WTC11 (cell line): ENCODE results near the gene ABLIM3. TPM values are rescaled to one million over a fixed set of nuclear protein-coding genes. Genes with fewer than 3 reads are reported as not detected.

ENCODE experiments used
- ATAC-seq: fragments of 200-7000 bp; cut with Tn5 transposase; 2 replicates; pipeline ENCODE4 v1.10.0; 2021; ENCODE audit warnings: mild to moderate bottlenecking, moderate library complexity
- CTCF ChIA-PET: fragments of 300-600 bp; sonication (Branson Sonifier 250); formaldehyde crosslinking; loops from one replicate; lab custom pipeline; 2021; ENCODE audit warnings: antibody characterized with exemption; lab: Charles Lee
- POLR2A ChIA-PET: fragments of 350-600 bp; sonication (Branson Sonifier 250); formaldehyde crosslinking; loops from one replicate; lab custom pipeline; 2021; ENCODE audit warnings: antibody characterized with exemption; lab: Charles Lee
- DNase-seq: peaks from one replicate; pipeline ENCODE4 v3.0.0; 2021; ENCODE audit warnings: low spot score
- H3K27ac Mint-ChIP-seq: 2 replicates; pipeline ENCODE4 v1.8.0; 2021; ENCODE audit warnings: mixed read lengths
- H3K27me3 Mint-ChIP-seq: 2 replicates; pipeline ENCODE4 v1.8.0; 2021; ENCODE audit warnings: low read depth, mild to moderate bottlenecking, moderate library complexity, mixed read lengths
- H3K36me3 Mint-ChIP-seq: 2 replicates; pipeline ENCODE4 v1.8.0; 2021; ENCODE audit warnings: mixed read lengths
- H3K4me1 Mint-ChIP-seq: 2 replicates; pipeline ENCODE4 v1.8.0; 2022; ENCODE audit warnings: mixed read lengths
- H3K4me3 Mint-ChIP-seq: 2 replicates; pipeline ENCODE4 v1.8.0; 2021; ENCODE audit warnings: mild to moderate bottlenecking, moderate library complexity, mixed read lengths
- H3K9me3 Mint-ChIP-seq: 2 replicates; pipeline ENCODE4 v1.8.0; 2021; ENCODE audit warnings: mixed read lengths
- FOXJ3 ChIP-seq: sonication (generic); formaldehyde crosslinking; IDR thresholded peaks from 2 replicates; pipeline ENCODE4 v1.9.0; 2021; ENCODE audit warnings: missing genetic modification reagents, mild to moderate bottlenecking, borderline replicate concordance
- GRHL2 ChIP-seq: fragments of 250-450 bp; sonication (Bioruptor Pico); IDR thresholded peaks from 2 replicates; pipeline ENCODE4 v1.8.0; 2022; ENCODE audit warnings: mild to moderate bottlenecking, moderate library complexity; ENCODE audit not compliant: insufficient replicate concordance, severe bottlenecking
- RORB ChIP-seq: fragments of 250-450 bp; sonication (Bioruptor Pico); IDR thresholded peaks from 2 replicates; pipeline ENCODE4 v1.9.0; 2021; ENCODE audit warnings: mild to moderate bottlenecking
- SMAD4 ChIP-seq: sonication (generic); formaldehyde crosslinking; IDR thresholded peaks from 2 replicates; pipeline ENCODE4 v1.8.0; 2022; ENCODE audit warnings: mild to moderate bottlenecking, missing genetic modification reagents
- SOX15 ChIP-seq: fragments of 250-450 bp; sonication (Bioruptor Pico); IDR thresholded peaks from 2 replicates; pipeline ENCODE4 v1.9.0; 2021; ENCODE audit warnings: mild to moderate bottlenecking
- ZNF263 ChIP-seq: sonication (generic); formaldehyde crosslinking; IDR thresholded peaks from 2 replicates; pipeline ENCODE4 v1.8.1; 2022; ENCODE audit warnings: low read depth, mild to moderate bottlenecking, moderate library complexity, missing genetic modification reagents
- ZNF396 ChIP-seq: fragments of 250-450 bp; sonication (Bioruptor Pico); IDR thresholded peaks from 2 replicates; pipeline ENCODE4 v1.8.0; 2021; ENCODE audit warnings: mild to moderate bottlenecking, moderate library complexity, borderline replicate concordance
- total RNA-seq: library from RNA; stranded (reverse); gene quantifications from 3 replicates; pipeline ENCODE4 v1.2.3, GENCODE V29; 2021
- TF ChIP-seq, protein P1 (sequence below): sonication (generic); formaldehyde crosslinking; IDR thresholded peaks from 2 replicates; pipeline ENCODE4 v1.8.1; 2023; ENCODE audit warnings: mild to moderate bottlenecking, missing genetic modification reagents, borderline replicate concordance
- TF ChIP-seq, protein P2 (sequence below): sonication (generic); formaldehyde crosslinking; conservative IDR thresholded peaks from 2 replicates; pipeline ENCODE4 v1.8.1; 2022; ENCODE audit warnings: mild to moderate bottlenecking, missing genetic modification reagents
- TF ChIP-seq, protein P3 (sequence below): sonication (generic); formaldehyde crosslinking; IDR thresholded peaks from 2 replicates; pipeline ENCODE4 v1.8.0; 2022; ENCODE audit warnings: mild to moderate bottlenecking, missing genetic modification reagents

Gene ABLIM3
- total RNA-seq, 1 experiment from 2014 or later: 0.33 TPM

GRCh38 chr5:149133795-149134777, 7.2 kb upstream of the ABLIM3 start (continued):
- TF ChIP-seq ZNF263 (CRISPR knock-in tag) (no peak), GRHL2 (no peak)

DNA sequence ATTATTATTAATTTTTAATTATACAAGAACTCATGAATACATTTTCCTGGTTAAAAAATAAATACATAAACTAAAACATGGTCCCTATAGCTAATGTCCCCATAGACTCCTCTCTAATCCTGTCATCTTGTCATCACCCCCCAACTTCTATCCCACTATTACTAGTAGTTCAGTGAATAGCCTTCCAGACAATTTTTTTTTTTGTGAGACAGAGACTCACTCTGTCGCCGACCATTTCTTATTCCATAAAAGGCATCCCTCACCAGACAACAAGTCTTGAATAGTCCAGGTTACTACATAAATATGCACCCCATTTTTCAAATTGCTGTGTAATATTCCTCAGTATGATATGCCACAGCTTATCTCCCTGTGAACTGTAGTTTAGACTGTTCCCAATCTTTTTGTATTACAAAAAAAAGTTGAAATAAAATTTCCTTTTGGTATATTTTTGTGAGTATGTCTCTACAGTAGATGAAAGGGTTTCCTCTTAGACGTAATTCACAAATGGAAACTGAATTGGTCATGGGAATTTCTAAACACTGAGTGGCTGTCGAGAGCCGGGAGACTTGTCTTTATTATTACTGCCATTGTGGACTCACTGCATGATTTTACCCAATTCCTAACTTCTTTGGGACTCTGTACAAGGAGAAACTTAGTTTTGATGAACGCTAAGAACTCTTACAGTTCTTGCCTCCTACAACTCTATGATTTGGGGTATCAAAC, 6.4 kb upstream of the ABLIM3 start:
- H3K27ac Mint-ChIP-seq: no peak overlapping the region
- H3K4me3 Mint-ChIP-seq: no peak overlapping the region
- TF ChIP-seq, protein P1, sequence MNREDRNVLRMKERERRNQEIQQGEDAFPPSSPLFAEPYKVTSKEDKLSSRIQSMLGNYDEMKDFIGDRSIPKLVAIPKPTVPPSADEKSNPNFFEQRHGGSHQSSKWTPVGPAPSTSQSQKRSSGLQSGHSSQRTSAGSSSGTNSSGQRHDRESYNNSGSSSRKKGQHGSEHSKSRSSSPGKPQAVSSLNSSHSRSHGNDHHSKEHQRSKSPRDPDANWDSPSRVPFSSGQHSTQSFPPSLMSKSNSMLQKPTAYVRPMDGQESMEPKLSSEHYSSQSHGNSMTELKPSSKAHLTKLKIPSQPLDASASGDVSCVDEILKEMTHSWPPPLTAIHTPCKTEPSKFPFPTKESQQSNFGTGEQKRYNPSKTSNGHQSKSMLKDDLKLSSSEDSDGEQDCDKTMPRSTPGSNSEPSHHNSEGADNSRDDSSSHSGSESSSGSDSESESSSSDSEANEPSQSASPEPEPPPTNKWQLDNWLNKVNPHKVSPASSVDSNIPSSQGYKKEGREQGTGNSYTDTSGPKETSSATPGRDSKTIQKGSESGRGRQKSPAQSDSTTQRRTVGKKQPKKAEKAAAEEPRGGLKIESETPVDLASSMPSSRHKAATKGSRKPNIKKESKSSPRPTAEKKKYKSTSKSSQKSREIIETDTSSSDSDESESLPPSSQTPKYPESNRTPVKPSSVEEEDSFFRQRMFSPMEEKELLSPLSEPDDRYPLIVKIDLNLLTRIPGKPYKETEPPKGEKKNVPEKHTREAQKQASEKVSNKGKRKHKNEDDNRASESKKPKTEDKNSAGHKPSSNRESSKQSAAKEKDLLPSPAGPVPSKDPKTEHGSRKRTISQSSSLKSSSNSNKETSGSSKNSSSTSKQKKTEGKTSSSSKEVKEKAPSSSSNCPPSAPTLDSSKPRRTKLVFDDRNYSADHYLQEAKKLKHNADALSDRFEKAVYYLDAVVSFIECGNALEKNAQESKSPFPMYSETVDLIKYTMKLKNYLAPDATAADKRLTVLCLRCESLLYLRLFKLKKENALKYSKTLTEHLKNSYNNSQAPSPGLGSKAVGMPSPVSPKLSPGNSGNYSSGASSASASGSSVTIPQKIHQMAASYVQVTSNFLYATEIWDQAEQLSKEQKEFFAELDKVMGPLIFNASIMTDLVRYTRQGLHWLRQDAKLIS (CRISPR knock-in tag): no peak
- TF ChIP-seq, protein P2, sequence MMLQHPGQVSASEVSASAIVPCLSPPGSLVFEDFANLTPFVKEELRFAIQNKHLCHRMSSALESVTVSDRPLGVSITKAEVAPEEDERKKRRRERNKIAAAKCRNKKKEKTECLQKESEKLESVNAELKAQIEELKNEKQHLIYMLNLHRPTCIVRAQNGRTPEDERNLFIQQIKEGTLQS: no peak
- TF ChIP-seq FOXJ3 (CRISPR knock-in tag): no peak
- TF ChIP-seq ZNF396 (CRISPR knock-in tag): no peak
- TF ChIP-seq, protein P3, sequence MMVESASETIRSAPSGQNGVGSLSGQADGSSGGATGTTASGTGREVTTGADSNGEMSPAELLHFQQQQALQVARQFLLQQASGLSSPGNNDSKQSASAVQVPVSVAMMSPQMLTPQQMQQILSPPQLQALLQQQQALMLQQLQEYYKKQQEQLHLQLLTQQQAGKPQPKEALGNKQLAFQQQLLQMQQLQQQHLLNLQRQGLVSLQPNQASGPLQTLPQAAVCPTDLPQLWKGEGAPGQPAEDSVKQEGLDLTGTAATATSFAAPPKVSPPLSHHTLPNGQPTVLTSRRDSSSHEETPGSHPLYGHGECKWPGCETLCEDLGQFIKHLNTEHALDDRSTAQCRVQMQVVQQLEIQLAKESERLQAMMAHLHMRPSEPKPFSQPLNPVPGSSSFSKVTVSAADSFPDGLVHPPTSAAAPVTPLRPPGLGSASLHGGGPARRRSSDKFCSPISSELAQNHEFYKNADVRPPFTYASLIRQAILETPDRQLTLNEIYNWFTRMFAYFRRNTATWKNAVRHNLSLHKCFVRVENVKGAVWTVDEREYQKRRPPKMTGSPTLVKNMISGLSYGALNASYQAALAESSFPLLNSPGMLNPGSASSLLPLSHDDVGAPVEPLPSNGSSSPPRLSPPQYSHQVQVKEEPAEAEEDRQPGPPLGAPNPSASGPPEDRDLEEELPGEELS (CRISPR knock-in tag): no peak
- no peaks in the 10 kb centered on the region for H3K9me3 Mint-ChIP-seq
- CTCF ChIA-PET: interaction anchor here (1.5 to 1.7 kb wide), 2 partner anchors 10 to 20 kb away, joined by 4 read pairs; no protein-coding TSS in a partner anchor
- POLR2A ChIA-PET: no interaction called here
- ATAC-seq (no peak), DNase-seq (no peak)
- peaks cover 2% of the 10 kb centered on the region; the same call in 1 of the 2 replicates for H3K27me3 Mint-ChIP-seq
- peaks cover 10% of the 10 kb centered on the region for H3K4me1 Mint-ChIP-seq
- no peaks in the 10 kb centered on the region for H3K36me3 Mint-ChIP-seq

DNA sequence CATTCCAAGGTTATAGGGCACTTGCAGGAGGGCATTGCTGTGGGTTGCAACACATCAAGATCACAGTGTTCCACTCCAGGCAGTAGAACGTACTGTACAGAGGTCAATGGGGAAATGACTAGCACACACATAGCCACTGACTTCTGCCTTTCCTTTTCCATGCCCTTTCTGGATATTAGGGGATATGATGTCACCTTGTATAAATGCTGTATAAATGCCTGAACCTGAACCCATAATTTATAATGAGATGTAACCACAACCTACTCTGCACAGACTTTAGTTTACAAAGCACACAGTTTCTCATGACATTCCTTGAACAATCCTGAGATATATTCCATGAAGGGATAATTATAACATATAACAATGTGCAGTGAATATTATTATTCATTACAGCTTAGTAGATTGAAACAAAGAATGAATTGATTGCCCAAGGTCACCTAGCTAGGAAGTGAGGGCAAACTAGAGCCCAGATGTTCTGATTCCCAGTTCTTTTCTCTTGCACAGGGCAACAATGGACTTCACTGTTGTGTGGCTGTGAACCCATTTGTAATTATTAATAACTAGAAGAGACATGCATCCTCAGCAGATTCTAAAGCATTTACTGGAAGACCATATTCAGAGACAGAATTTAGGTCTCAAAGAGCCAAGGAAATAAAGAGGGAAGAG, 5.6 kb upstream of the ABLIM3 start:
- Mint-ChIP-seq H3K36me3 (no peaks in the 10 kb centered on the region), H3K9me3 (no peaks in the 10 kb centered on the region), H3K4me3 (no peak overlapping the region), H3K4me1 (peaks cover 3% of the 10 kb centered on the region), H3K27me3 (peaks cover 8% of the 10 kb centered on the region), H3K27ac (no peak overlapping the region)
- DNase-seq: no peak
- TF ChIP-seq SMAD4 (CRISPR knock-in tag) (no peak), RORB (CRISPR knock-in tag) (no peak), SOX15 (CRISPR knock-in tag) (no peak), GRHL2 (no peak)
- POLR2A ChIA-PET: no interaction called here
- CTCF ChIA-PET: interaction anchor here (1.4 to 1.8 kb wide), 3 partner anchors 11 to 129 kb away, joined by 4 to 13 read pairs (median 4); no protein-coding TSS in a partner anchor
- ATAC-seq: no peak
